Right cardiac atrium (tissue), 5 donors: ENCODE results near the gene DDRGK1. TPM values are rescaled to one million over a fixed set of nuclear protein-coding genes. Genes with fewer than 3 reads are reported as not detected.

ENCODE experiments used
- ATAC-seq, 2 donors: fragments of 200-7000 bp; cut with Tn5 transposase; one replicate each; pipeline versions ENCODE4 v1.8.0 to v1.9.1; 2020; ENCODE audit warnings: moderate library complexity in 2 of 2, mild to moderate bottlenecking in 1 of 2
- DNase-seq, 3 donors: peaks; one replicate each; pipeline ENCODE4 v3.0.0-alpha.2; 2020
- H3K27ac ChIP-seq: one replicate; pipeline ENCODE4 v1.5.1; 2013; ENCODE audit warnings: mild to moderate bottlenecking, low read length, control low read depth, moderate library complexity
- H3K27me3 ChIP-seq: one replicate; pipeline ENCODE4 v1.6.1; 2013; ENCODE audit not compliant: control insufficient read depth, insufficient read depth
- H3K4me1 ChIP-seq: one replicate; pipeline ENCODE4 v1.6.1; 2013; ENCODE audit warnings: low read length; ENCODE audit not compliant: control insufficient read depth, insufficient read depth
- H3K4me3 ChIP-seq: one replicate; pipeline ENCODE4 v1.5.1; 2013; ENCODE audit warnings: low read length, control low read depth
- H3K9me3 ChIP-seq: one replicate; pipeline ENCODE4 v1.6.1; 2013; ENCODE audit warnings: low read length; ENCODE audit not compliant: control insufficient read depth
- WGBS: extraction: QIAGEN DNeasy Blood & Tissue Kit; methylation state at CpG from one replicate; pipeline ENCODE4 v1.1.7; 2013; 5-methylcytosine and 5-hydroxymethylcytosine counted together
- intact Hi-C, 4 donors: fragments of 100-400 bp; cut with DNase I; formaldehyde crosslinking; loops; one replicate each; pipeline versions ENCODE4 v1.11.0 to v1.14.0; 2022 to 2023
- polyA plus RNA-seq: library from polyadenylated mRNA; stranded (reverse); fragments of 200-250 nt; gene quantifications from one replicate; pipeline ENCODE4 v1.2.3, GENCODE V29; 2013
- total RNA-seq, 4 donors: library from RNA; stranded (reverse); fragmentation: NEBNext Ultra II Directional; extraction: Animal tissue kit (Norgen Biotek cat#: 25700); gene quantifications; one replicate each; pipeline ENCODE4 v1.2.1, GENCODE V29; 2021
- donor health status: healthy with polysubstance abuse.
- donor health status: DM: no; HTN: yes; CAD: no.
- donor health status: DM: no; HTN: no; CAD: no.
- donor health status: DM: no; HTN: yes; CAD: no; lungs with severe emphysema.
- donor health status: DM: yes; HTN: yes; CAD: no.

The DDRGK1 gene
- total and polyA plus RNA-seq, 5 donors: 37.4 to 40.6 (median 38.5) TPM

GRCh38 chr20:3233991-3234498 is 29.6 kb upstream of the DDRGK1 start:
- no peaks in the 10 kb centered on the region for H3K9me3 ChIP-seq
- no peaks in the 10 kb centered on the region for H3K27me3 ChIP-seq
- H3K4me3 ChIP-seq: no peak overlapping the region

GRCh38 chr20:3233131-3233990 is 28.9 kb upstream of the DDRGK1 start:
- WGBS: 88% methylated on average over 32 of the region's 32 CpGs
- no peak for ATAC-seq

More at GRCh38 chr20:3233991-3234498, 29.6 kb upstream of the DDRGK1 start:
- ATAC-seq: no peak
- DNase-seq: peak in 1 of 3 donors; percentile 45
- intact Hi-C loops: no loop called here
- H3K4me1 ChIP-seq: no peaks in the 10 kb centered on the region
- no peak overlapping the region for H3K27ac ChIP-seq
- WGBS: 90% methylated on average over 25 of the region's 25 CpGs

GRCh38 chr20:3231889-3232588 is 27.6 kb upstream of the DDRGK1 start:
- no peaks in the 10 kb centered on the region for H3K9me3 ChIP-seq
- WGBS: 94% methylated on average over 15 of the region's 15 CpGs
- intact Hi-C loops: no loop called here
- ATAC-seq (no peak), DNase-seq (no peak)
- H3K4me1 ChIP-seq: no peaks in the 10 kb centered on the region
- no peak overlapping the region for H3K27ac ChIP-seq
- H3K27me3 ChIP-seq: no peaks in the 10 kb centered on the region
- no peak overlapping the region for H3K4me3 ChIP-seq

More at GRCh38 chr20:3233131-3233990, 28.9 kb upstream of the DDRGK1 start:
- no peak for DNase-seq
- no peaks in the 10 kb centered on the region for H3K27me3 ChIP-seq
- H3K27ac ChIP-seq: no peak overlapping the region
- no peaks in the 10 kb centered on the region for H3K4me1 ChIP-seq
- H3K9me3 ChIP-seq: no peaks in the 10 kb centered on the region
- intact Hi-C loops: no loop called here
- no peak overlapping the region for H3K4me3 ChIP-seq

GRCh38 chr20:3231116-3231515 is 26.6 kb upstream of the DDRGK1 start:
- H3K27me3 ChIP-seq: no peaks in the 10 kb centered on the region
- H3K9me3 ChIP-seq: no peaks in the 10 kb centered on the region
- no peaks in the 10 kb centered on the region for H3K4me1 ChIP-seq
- WGBS: 92% methylated on average over 21 of the region's 21 CpGs
- H3K27ac ChIP-seq: no peak overlapping the region
- DNase-seq (no peak), ATAC-seq (no peak)
- intact Hi-C loops: no loop called here
- no peak overlapping the region for H3K4me3 ChIP-seq

- H3K4me1 ChIP-seq: no peaks in the 10 kb centered on the region
- H3K4me3 ChIP-seq: no peak overlapping the region
- H3K27me3 ChIP-seq: no peaks in the 10 kb centered on the region
- no peak overlapping the region for H3K27ac ChIP-seq
- intact Hi-C loops: no loop called here
- WGBS: 93% methylated on average over 14 of the region's 14 CpGs
- peak in 1 of 2 donors; percentile 12 for ATAC-seq
- H3K9me3 ChIP-seq: no peaks in the 10 kb centered on the region
- peak in 1 of 3 donors; percentile 29 for DNase-seq
Observed at GRCh38 chr20:3229798-3230197, 25.3 kb upstream of the DDRGK1 start.

- intact Hi-C loops: no loop called here
- no peak for ATAC-seq
- Histone ChIP-seq H3K9me3 (no peaks in the 10 kb centered on the region), H3K4me3 (no peak overlapping the region), H3K27ac (no peak overlapping the region), H3K4me1 (no peaks in the 10 kb centered on the region), H3K27me3 (no peaks in the 10 kb centered on the region)
- DNase-seq: no peak
- 94% methylated on average over 22 of the region's 22 CpGs for WGBS
Observed at GRCh38 chr20:3229158-3229557, 24.7 kb upstream of the DDRGK1 start.

- DNase-seq: peak in 1 of 3 donors; percentile 42
- 87% methylated on average over 11 of the region's 11 CpGs for WGBS
- H3K9me3 ChIP-seq: no peaks in the 10 kb centered on the region
- no peak for ATAC-seq
- intact Hi-C loops: no loop called here
- no peaks in the 10 kb centered on the region for H3K27me3 ChIP-seq
- no peak overlapping the region for H3K27ac ChIP-seq
- no peak overlapping the region for H3K4me3 ChIP-seq
- H3K4me1 ChIP-seq: no peaks in the 10 kb centered on the region
Observed at GRCh38 chr20:3228750-3229032, 24.2 kb upstream of the DDRGK1 start.

GRCh38 chr20:3227936-3228749 is 23.7 kb upstream of the DDRGK1 start:
- intact Hi-C loops: no loop called here
- 87% methylated on average over 42 of the region's 42 CpGs for WGBS
- Histone ChIP-seq H3K27me3 (no peaks in the 10 kb centered on the region), H3K4me1 (no peaks in the 10 kb centered on the region), H3K9me3 (no peaks in the 10 kb centered on the region), H3K4me3 (no peak overlapping the region), H3K27ac (no peak overlapping the region)
- no peak for ATAC-seq
- DNase-seq: peak in 1 of 3 donors; percentile 54

- H3K4me1 ChIP-seq: no peaks in the 10 kb centered on the region
- no peaks in the 10 kb centered on the region for H3K9me3 ChIP-seq
- WGBS: 79% methylated on average over 7 of the region's 7 CpGs
- no peak overlapping the region for H3K4me3 ChIP-seq
- H3K27me3 ChIP-seq: no peaks in the 10 kb centered on the region
- no peak for ATAC-seq
- intact Hi-C loops: no loop called here
- DNase-seq: no peak
- no peak overlapping the region for H3K27ac ChIP-seq
Observed at GRCh38 chr20:3227506-3227905, 23.0 kb upstream of the DDRGK1 start.

- no peak for ATAC-seq
- Histone ChIP-seq H3K4me1 (no peaks in the 10 kb centered on the region), H3K27me3 (no peaks in the 10 kb centered on the region), H3K9me3 (no peaks in the 10 kb centered on the region), H3K4me3 (no peak overlapping the region), H3K27ac (no peak overlapping the region)
- no peak for DNase-seq
- intact Hi-C loops: no loop called here
- WGBS: 91% methylated on average over 14 of the region's 14 CpGs
Observed at GRCh38 chr20:3226864-3227263, 22.4 kb upstream of the DDRGK1 start.

GRCh38 chr20:3226093-3226492 is 21.6 kb upstream of the DDRGK1 start:
- DNase-seq: no peak
- 85% methylated on average over 10 of the region's 10 CpGs for WGBS
- intact Hi-C loops: no loop called here
- ATAC-seq: no peak
- Histone ChIP-seq H3K4me3 (no peak overlapping the region), H3K27ac (no peak overlapping the region), H3K9me3 (no peaks in the 10 kb centered on the region), H3K27me3 (no peaks in the 10 kb centered on the region), H3K4me1 (no peaks in the 10 kb centered on the region)
